Hindlimb muscle (tissue), 1 donor: ENCODE data around the gene SH2D6. TPM values are rescaled to one million over a fixed set of nuclear protein-coding genes. Genes with fewer than 3 reads are reported as not detected.
"Not testable (repeated sequence)": the region's sequence is repeated elsewhere in the genome, so short reads cannot be mapped to it uniquely, and the experiment has no call there.

Experiments used
- DNase-seq: peaks from one replicate; pipeline ENCODE4 v3.0.0-alpha.2; 2013
- polyA plus RNA-seq: library from polyadenylated mRNA; unstranded; fragments of 120-200 nt; gene quantifications from one replicate; pipeline ENCODE4 v1.2.1, GENCODE V29; 2013; ENCODE audit not compliant: insufficient read length

The SH2D6 gene
- polyA plus RNA-seq, 1 donor = 0.89 TPM

DNA sequence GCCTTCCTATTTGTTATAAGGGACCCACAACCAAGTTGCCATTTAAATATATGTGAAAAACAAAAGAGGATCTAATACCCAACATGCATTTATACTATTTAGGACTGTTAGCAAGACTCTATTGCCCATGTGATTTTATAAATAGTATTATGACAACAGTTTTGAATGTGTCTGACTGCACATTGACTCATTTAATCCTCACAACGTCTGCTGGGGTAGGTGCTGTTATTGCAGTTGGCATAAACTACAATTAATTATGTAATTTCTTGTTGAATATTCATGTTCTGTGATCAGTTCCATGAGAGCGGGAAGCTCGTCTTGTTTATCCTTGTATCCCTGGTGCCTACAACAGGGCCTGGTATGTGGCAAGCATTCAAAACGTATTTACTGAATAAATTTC, 53.7 kb downstream of the SH2D6 start:
- DNase-seq = no peak

DNA sequence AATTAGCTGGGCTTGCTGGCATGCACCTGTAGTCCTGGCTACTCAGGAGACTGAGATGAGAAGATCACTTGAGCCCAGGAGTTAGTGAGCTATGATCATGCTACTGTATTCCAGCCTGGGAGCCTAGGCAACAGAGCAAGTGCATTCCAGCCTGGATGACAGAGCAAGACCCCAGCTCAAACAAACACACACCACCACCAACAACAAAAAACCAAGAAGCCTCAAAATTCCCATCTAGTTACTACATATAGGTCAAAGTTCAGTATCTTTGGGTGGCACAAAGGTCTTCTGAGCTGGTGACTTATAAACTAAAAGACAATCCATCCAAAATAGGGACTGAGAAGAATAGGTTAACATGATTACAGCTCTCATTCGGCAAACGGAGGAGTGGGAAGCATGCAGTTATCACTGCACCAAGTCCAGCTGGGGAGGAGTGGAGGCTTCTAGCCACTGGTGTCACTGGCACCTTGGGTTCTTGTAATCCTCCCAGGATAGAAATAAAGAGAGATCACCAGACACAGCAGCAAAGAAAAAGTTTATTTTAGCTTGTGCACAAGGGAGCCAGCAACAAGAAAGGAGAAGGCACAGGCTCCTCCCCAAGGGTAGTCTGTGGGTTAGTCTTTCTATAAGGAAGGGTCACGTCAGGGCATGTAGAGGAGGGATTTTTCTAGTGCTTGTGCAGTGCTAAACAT, 57.4 kb downstream of the SH2D6 start:
- no peak for DNase-seq

DNA sequence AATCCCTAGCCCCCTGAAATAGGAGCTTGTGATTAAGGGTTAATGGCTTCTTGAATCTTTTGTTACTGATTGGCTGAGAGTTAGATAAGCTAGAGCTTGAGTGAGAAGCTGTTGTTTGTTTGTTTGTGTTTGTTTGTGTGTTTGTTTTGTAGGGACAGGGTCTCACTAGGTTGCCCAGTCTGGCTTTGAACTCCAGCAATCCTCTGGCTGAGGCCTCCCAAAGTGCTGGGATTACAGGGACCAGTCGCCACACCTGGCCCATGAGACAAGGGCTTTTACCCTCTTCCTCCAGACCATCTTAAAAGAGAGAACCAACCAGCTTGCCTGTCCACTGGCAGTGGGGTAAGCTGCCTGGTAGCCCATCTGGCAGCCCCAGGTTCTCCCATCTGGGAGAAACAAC, 58.1 kb downstream of the SH2D6 start:
- DNase-seq = no peak

DNA sequence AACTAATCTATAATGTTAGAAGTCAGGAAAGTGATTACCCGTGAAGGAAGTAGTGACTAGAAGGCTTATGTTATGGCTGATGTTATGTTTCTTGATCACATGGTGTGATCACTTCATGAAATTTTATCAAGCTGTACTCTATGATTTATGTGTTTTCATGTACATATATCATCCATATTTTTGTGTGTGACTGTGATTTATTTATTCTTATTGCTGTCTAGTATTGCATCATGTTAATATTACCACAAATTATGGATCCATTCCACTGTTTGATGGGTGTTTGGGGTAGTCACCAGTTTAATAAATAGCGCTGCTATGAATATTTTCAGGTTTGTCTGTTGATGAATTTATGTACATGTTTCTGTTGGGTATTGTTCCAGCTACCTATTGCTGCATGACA, 59.4 kb downstream of the SH2D6 start:
- DNase-seq = no peak

DNA sequence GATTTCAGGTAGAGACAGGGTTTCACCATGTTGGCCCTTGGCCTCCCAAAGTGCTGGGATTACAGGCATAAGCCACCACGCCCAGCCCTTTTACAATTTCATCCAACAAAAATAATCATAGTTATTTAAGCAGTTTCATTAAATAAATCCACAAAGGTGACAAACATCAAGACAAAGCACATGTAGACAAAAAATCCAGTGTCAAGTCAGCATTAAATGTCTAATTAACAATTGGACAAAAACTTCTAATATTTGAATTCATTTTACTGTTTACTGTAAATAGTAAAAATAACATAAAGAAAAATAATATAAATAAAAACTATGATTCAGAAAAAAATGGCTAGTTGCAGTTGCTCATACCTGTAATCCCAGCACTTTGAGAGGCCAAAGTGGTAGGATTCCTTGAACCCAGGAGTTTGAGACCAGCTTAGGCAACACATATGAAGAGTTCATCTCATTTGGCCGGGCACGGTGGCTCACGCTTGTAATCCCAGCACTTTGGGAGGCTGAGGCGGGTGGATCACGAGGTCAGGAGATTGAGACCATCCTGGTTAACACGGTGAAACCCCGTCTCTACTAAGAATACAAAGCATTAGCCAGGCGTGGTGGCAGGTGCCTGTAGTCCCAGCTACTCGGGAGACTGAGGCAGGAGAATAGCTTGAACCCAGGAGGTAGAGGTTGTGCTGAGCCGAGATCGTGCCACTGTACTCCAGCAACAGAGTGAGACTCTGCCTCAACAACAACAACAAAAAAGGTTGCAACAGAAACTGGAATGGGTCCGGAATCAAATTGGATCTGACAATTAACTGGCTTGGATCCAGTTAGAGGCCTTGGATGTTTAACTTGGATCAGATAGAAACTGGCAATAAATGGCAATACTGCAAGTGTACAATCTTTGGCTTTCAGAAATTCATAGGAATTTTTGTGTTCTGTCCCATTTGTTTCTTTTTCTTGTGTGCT, 63.6 kb downstream of the SH2D6 start:
- DNase-seq = no peak

DNA sequence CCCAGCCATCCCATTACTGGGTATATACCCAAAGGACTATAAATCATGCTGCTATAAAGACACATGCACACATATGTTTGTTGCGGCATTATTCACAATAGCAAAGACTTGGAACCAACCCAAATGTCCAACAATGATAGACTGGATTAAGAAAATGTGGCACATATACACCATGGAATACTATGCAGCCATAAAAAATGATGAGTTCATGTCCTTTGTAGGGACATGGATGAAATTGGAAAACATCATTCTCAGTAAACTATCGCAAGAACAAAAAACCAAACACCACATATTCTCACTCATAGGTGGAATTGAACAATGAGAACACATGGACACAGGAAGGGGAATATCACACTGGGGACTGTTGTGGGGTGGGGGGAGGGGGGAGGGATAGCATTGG, 66.1 kb downstream of the SH2D6 start:
- DNase-seq = not testable (repeated sequence)

DNA sequence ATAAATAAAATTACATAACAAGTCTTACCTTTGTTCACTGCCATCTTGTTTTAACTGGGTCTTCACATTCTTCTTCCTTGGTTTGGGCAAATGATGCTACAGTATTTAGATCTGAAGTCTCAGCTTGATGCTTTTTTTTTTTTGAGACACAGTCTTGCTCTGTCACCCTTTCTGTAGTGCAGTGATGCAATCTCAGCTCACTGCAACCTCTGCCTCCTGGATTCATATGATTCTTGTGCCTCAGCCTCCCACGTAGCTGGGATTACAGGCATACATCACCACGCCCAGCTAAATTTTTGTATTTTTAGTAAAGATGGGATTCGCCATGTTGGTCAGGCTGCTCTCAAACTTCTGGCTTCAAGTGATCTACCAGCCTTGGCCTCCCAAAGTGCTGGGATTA, 67.3 kb downstream of the SH2D6 start:
- no peak for DNase-seq

Other genes with a start within 250 kb of the SH2D6 start
- gene TGOLN2, start 90.7 kb upstream of the SH2D6 start, polyA plus RNA-seq = 65.4 TPM
- 14.6 TPM for gene RETSAT, start 64.2 kb upstream of the SH2D6 start, polyA plus RNA-seq
- 17.5 TPM for gene ELMOD3, start 63.9 kb upstream of the SH2D6 start, polyA plus RNA-seq
- gene CAPG, start 8.3 kb upstream of the SH2D6 start, polyA plus RNA-seq = 16.8 TPM
- 188 TPM for gene MAT2A, start 120.5 kb downstream of the SH2D6 start, polyA plus RNA-seq
- 22.6 TPM for gene GGCX, start 142.8 kb downstream of the SH2D6 start, polyA plus RNA-seq
- 12.5 TPM for gene VAMP8, start 158.9 kb downstream of the SH2D6 start, polyA plus RNA-seq
- gene VAMP5, start 165.7 kb downstream of the SH2D6 start, polyA plus RNA-seq = 54.7 TPM
- 49.1 TPM for gene RNF181, start 177.0 kb downstream of the SH2D6 start, polyA plus RNA-seq
- 11.7 TPM for gene TMEM150A, start 184.0 kb downstream of the SH2D6 start, polyA plus RNA-seq
- 57.5 TPM for gene C2orf68, start 193.4 kb downstream of the SH2D6 start, polyA plus RNA-seq
- gene USP39, start 197.5 kb downstream of the SH2D6 start, polyA plus RNA-seq = 36.5 TPM
- gene SFTPB, start 249.5 kb downstream of the SH2D6 start, polyA plus RNA-seq = 0.08 TPM